Measurements from ENCODE around the gene DOCK4.

The DOCK4 gene

DNA sequence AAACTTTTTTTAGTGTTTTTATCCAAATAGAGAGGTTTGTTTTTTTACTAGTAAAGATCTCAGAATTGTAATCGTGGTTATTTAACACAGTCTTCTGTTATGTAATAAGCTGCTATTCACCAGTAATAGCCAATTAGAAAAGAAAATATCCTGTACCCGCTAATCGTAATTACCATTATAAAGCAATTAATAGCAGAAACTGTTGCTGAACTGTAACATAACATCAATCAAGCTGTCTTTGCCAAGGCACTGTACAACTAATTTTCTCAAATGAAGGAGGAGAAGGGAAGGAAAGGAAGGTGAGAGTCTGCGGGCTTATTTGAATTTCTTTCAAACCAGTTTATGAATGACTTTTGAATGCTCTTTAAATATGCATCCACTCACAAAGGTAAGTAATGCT lies 9.6 kb upstream of the DOCK4 start:
- in situ Hi-C loops (cut with MboI; ENCODE audit: low sequenced_read_pairs) = no loop called here

DNA sequence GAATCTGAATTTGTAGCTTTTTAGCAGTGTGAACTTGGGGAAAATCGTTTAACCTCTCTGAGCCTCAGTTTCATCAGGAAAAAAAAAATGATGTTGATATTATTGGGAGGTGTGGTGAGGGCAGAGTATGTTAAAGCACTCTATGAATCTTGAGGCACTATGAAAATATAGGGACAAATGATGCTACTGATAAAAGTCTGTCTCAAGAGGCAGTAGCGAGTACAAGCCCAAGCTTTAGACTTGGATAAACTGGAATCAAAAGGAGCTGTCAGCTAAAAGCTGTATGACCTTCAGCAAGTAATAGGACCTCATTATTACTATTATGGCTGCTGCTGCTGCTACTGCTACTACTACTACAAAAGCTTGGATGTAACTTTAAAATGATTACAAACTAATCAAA lies 8.7 kb upstream of the DOCK4 start:
- in situ Hi-C loops (cut with MboI; ENCODE audit: low sequenced_read_pairs) = no loop called here

DNA sequence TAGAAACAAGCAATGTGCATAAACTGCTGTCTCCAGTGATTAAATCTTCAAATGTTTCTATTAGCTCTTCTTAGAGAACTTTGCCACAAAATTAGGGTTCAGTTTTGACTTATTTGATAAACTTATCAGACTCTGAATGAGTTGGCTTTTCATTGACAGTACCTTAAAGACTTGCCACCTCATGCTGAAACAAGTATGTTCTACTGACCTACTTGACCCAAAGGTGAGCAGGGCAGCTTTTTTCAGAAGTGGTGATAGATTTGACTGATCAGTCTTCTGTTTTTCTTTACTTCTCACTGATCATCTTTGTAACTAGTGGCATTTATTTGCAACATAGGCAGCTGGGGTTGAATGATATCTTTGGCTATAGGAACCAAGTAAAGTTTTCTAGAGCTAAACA lies 8.1 kb upstream of the DOCK4 start:
- in situ Hi-C loops (cut with MboI; ENCODE audit: low sequenced_read_pairs) = no loop called here

DNA sequence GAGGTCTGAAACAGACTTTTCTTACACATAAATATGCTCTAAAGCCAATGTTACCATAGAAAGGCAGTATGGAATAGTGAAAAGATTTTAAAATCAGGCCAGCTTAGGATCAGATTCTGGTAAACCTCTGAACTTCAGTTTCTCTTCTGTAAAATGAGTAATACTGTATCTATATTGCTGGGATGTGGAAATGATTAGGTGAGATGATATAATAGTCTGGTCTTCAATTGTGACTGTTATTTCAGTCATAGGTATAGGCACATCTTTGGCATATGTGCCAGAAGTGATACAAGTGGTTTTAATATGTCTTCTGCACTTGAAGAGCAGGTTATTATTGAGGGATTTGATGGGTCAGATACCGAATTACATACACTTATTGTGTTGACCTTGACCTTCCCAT lies 7.5 kb upstream of the DOCK4 start:
- in situ Hi-C loops (cut with MboI; ENCODE audit: low sequenced_read_pairs) = no loop called here

DNA sequence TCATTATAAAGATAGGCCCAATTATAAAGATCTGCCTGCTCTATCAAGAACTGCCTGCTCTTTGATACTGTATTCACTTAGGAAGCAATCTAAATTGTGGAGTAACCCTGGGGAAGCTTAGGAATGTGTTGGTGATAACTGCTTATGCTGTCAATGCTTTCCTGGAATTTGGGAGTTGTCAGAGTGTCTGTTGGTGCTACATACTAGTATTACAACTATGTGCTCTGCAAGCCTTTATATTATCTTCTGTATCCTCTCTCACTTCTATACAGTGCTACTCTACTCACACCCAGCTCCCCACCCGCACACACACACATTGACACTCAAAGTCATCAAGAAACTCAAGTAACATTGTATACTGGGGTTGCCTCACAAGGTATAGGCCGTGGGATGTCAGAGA lies 6.4 kb upstream of the DOCK4 start:
- in situ Hi-C loops (cut with MboI; ENCODE audit: low sequenced_read_pairs) = no loop called here

DNA sequence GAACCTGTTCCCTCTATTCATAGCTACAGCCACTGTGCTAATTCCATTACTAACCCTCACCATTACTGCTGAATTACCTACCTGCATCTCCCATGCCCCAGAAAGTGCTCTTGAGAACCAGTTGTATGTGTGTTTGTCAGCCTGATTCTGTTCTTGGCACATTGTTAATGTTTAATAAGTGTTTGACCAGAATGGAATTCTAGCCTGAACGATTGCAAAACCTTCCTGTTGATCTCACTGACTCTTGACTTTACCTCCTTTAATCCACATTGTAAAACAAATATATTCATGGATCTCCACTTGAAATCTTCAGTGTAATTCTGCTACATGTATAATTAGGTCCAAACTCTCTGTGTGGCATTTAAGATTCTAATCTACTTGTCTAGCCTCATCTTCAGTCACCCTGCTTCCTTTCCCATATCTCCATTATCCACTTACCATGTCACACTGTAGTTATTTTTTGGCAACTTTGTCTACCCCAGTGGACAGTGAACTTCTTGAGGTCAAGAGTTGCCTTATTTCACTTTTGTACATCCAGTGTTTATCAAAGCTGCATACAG lies 5.2 kb upstream of the DOCK4 start:
- in situ Hi-C loops (cut with MboI; ENCODE audit: low sequenced_read_pairs) = no loop called here

DNA sequence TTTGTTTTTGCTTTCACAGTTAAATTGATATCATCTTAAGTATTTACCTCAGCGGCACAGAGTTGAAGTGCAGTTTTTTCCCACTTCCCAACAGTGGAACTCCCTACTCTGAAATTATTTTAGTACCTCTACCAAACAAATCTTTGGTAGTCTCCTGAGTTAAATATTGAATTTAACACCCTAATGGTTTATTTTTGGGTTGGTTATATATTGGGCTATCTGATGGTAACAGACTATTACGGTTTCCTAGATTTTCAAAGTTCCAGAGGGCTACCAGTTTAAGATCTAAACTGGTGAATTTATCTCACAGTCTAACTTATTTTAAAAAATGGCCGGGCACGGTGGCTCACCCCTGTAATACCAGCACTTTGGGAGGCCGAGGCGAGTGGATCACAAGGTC lies 1.6 kb upstream of the DOCK4 start:
- in situ Hi-C loops (cut with MboI; ENCODE audit: low sequenced_read_pairs) = no loop called here

DNA sequence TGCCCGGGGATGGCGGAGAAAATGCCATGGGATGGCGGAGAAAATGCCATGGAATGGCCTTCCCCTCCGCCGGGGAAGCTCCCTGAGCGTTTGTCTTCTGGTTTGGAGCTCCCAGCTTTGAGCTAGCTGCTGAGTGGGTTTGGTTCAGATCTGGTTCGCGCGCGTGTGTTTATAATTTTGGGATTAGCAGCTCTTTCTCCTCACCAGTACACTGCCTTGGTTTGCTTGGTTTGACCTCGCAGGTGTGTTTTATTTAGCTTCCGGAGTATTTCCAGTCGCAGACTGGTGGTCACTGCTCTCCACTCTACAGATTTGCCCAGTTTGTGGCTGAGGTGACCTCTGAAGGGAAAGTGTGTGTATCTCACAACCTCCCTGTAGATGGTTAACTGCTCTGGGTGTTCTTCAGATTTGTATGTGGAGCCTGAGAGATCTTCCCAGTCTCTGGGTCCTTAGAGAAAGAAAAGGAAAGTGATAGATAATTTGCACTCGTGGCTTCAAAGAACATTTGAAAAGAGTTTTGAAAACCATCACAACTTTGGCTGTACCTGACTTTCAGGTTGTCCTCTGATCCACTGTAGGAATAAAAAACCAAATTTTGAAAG lies 893 bp upstream of the DOCK4 start:
- in situ Hi-C loops (cut with MboI; ENCODE audit: low sequenced_read_pairs) = no loop called here

DNA sequence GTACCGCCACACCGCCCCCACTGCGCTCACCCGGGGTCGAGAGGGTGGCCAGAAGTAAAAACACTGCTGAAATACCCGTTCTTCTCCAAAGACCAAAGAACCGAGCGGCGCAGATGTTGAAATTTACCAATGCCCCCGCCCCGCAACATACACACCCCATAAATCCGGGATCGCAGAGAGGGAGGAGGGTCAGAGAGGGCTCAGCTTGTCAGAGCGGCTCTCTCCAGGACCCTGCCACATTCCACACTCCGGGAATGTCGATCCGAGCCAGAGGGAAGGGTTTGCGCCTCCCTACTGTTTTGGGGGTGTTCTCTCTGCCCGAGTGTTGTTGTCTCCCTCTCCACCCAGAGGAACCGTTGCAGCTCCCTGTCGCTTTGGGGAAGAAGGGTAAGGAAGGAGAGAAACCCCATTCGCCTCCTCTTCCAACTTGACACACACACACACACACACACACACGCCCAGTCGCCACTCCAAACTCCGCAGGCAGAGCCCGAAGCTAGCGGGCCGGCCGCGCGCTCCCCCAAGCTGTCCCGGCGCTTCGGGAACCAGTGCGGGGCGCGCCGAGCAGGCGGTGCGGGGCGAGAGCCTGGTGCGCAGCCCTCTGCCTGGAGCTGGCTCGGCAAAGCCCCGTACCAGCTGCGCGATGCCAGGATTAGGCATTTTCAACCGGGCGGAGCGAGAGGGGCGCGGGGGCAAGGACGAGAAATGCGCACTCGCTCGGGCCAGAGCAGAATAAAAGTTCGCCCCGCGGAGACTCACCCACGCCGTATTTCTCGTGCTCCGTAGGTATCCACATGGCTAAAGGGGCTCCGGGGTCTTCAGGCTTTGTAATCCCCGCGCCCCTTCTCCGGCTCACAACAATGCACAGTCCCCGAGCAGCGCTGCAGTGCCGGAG lies 609 bp downstream of the DOCK4 start:
- in situ Hi-C loops (cut with MboI; ENCODE audit: low sequenced_read_pairs) = no loop called here

DNA sequence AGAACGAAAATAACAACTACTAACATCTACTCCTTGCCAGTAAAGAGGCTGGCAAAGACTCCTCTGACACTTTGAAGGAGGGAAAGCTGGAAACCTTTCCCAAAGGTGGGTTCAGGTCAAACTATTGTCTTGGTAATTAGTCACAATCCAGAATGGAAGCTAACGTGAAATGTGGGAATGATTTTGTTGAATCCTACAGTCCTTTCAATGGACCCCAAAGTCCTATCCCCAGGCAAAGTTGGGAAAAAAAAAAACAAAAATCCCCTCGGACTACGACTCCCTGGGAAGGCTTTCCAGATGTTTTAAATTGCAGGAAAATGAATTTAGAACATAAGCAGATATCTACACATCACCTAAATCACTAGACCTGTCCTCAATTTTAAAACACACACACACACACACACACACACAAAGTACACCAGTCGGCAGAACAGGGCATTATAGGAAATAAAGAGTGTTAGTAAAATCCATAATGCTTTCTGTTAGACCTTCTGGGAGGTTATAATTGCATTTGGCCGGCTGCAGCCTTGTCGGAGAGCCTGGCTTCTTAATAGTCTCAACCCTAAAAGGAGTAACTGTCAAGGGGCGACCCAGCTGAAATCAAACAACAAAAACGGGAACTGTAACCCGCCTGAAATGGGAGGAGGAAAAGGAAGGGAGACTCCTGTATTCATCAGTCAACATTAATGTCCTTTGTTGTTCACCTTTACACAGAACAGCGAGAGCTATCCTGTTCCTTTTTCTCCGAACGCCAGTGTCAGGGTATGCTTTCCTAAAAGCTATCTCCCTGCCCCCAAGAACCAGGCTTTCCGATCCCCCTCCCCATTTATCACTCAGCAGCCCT lies 1.5 kb downstream of the DOCK4 start:
- in situ Hi-C loops (cut with MboI; ENCODE audit: low sequenced_read_pairs) = no loop called here

DNA sequence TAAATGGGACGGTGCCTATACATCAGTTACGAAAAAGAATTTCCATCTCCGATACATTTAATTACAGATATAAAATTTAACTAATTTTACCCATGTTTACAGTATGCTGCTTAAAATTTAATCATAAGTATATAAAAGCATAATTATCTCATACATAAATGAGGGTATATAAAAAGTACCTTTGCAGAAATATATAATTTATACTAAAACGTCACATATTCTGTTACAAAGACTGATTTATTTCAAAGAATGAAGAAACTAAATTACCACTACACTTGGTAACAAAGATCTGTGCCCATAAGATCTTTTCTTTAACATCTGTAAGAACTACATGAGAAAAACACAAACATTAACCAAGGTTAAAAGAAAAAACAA lies 2.8 kb downstream of the DOCK4 start:
- in situ Hi-C loops (cut with MboI; ENCODE audit: low sequenced_read_pairs) = no loop called here

DNA sequence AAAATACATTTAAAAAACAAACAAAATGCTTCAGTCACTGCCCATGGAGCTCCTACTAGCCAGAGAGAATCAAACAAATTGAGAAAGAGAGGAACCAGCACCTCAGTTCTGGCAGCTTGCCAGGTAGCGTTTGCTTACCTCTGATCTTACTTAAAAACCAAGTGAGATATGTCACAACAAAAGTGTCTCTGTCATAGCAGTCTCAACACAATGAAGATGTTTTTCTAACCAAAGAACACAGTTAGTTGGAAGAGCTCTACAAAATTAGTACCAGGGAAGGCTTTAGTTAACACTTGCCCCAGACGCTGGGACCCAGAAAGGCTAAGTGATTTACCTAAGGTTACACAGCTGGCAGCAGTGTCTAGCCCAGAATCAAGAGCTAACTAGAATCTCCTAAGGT lies 3.4 kb downstream of the DOCK4 start:
- in situ Hi-C loops (cut with MboI; ENCODE audit: low sequenced_read_pairs) = no loop called here

DNA sequence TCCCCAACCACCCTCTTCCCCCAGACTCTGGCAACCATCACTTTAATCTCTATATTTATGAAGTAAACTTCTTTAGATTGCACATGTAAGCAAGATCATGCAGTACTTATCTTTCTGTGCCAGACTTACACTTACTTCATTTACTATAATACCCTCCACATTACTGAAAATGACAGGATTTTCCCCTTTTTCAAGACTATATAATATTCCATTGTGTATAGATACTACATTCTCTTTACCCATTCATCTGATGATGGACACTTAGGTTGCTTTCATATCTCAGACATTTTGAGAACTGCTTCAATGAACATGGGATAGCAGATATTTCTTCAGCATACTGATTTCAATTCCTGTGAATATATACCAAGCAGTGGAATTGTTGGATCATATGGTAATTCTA lies 4.4 kb downstream of the DOCK4 start:
- in situ Hi-C loops (cut with MboI; ENCODE audit: low sequenced_read_pairs) = no loop called here

DNA sequence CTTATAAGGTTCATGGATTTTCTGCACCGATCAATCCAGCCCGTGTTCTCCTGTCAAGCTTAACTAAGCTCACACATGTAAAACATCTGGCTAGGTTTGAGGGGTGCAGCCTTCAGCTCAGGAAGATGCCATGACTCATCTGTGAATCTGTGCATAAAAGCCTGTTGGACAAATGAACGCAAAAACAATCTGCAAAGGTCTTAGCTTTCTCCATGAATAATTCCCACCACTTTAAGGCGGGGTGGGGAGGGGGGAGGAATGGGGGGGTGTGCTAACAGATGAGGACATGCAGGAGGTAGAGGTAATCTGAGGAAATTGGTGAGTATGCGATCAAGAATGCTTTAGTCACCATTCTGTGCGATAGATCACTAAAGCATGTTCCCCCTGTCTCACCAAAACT lies 4.8 kb downstream of the DOCK4 start:
- in situ Hi-C loops (cut with MboI; ENCODE audit: low sequenced_read_pairs) = no loop called here

DNA sequence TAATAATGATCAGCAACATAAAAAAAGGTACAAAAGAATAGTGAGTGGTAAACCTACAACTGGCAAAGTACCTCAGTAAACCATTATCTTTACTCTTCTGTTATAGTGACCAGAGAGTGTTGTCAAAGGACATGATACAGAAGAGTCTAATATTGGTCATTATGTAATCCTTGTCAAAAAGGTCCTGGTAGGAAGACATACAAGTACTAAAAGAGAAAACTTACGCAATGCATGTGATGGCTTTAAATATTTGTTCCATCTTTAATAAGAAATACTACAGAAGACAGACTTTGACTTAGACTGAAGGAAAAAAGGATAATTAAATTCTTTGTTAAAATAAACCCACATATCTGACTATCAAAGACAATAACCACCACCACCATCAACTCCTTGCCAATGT lies 6.5 kb downstream of the DOCK4 start:
- in situ Hi-C loops (cut with MboI; ENCODE audit: low sequenced_read_pairs) = no loop called here

DNA sequence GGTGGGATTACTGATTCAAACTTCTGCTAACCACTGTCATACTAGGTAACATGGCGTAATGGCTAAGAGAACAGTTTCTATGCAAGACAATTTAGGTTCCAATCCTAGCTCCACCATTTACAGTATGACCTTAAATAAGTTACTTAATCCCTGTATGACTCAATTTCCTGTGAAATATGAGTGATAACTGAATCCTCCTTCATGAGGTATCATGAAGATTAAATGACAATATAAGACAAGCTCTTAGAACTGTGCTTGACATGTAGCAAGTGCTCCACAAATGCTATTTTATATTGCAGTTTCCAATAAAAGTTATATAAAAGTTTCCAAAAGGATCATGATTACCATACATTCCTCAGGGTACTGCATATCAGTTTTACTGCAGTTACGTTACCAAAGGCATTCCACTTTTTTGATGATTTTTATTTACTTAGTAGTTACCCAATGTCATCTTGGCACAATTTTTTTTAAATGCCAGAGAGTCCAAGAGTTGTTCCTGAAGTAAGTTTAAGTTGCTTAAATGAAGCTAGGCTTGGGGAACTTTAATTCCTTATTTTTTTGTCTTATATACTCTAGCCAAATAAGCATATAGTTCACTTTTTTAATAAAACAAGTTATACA lies 7.1 kb downstream of the DOCK4 start:
- in situ Hi-C loops (cut with MboI; ENCODE audit: low sequenced_read_pairs) = no loop called here

DNA sequence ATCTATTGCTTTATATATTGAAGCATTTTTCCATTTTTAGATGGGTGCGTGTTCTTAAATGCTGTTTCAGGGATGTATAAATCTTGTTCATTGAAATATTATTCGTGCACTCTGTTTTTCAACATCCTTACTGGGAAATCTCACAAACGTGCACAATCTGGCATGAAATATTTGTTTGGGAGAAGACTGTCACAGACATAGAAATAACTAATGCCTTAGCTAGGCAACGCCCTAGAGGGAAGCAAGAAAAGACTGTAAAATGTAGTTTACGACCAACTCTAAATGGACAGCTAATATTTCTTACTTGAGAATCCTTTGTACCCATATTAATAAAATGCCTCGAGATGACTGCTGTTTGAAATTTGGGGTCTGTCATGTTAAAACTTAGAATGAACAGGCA lies 8.9 kb downstream of the DOCK4 start:
- in situ Hi-C loops (cut with MboI; ENCODE audit: low sequenced_read_pairs) = no loop called here

DNA sequence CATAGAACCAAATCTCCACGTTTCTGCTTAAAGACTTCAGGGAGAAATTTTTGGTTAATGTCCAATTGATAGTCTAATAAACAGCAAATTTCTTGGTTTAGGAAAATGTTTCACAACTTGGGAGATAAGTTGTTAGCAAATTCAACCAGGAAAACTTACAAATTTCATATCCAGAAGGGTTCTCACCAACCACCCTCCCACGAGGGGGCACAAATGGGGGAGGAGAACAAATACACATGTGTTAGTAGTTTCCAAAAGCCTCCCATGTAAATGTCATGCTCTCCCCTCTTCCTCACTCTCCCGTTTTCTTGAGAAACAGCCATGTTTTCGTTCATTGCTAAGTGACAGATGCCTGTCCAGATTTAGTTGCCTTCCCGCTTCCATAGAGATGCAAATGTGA lies 10.5 kb downstream of the DOCK4 start:
- in situ Hi-C loops (cut with MboI; ENCODE audit: low sequenced_read_pairs) = no loop called here

DNA sequence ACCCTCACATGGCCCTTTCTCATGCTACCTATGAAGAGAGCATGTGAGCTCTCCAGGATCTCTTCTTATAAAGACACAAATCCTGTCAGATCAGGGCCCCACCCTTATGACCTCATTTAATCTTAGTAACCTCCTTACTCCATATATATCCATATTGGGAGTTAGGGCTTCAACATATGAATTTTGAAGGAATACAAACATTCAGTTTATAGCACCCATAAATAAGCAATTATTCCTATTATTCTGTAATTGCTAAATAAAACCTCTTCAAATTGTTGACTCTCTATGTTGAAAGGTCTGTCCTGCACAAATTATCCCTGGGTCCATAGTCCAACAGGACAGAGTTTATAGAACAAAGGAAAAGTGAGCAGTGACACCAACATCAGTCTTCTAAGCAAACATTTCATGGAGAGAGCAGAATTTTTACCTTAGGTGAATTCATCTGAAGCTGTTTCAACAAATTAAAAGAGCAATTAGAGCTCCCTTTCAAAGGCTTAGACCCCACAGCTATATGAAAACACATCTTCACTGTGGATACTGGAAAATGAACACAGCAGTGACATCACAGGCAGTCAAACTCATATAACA lies 12.2 kb downstream of the DOCK4 start:
- in situ Hi-C loops (cut with MboI; ENCODE audit: low sequenced_read_pairs) = no loop called here

DNA sequence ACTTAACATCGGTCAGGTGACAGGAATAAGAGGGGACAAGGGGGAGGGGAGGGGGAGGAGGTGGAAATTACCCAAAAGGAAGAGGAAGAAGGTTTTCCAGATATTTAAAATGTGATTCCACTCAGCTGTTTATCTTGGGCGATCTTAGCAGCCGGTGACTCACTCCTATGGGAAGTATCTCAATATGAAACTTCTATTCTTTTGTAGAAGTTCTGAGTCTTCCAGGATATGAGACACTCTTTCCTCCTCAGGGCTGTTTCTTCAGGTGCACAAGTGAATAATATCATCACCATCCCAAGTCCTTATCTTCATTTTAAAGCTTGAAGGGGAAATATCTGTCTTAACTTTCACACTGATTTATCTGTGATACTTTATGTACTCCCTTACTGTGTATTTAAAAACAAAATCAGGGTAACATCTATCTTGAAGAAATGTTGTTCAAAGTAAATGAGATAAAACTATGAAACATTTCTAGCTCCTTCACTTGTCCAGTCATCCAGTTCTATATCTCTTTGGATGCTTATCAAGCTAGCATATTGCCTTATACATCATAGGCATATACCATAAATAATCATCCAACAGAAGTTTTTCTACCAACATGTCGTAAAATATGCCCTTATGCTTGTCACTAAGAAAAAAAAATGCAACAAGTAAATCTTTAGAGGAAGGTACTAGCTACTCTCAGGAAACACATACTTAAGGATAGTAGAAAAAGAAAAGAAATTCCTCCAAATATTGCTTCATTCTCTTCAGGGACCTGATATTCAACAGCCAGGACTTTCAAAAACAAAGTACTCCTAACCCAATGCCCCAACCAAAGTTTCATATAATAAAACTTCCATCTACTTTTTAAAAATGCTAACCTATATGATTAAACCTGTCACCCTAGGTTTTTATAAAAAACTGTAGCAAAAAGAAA lies 13.7 kb downstream of the DOCK4 start:
- in situ Hi-C loops (cut with MboI; ENCODE audit: low sequenced_read_pairs) = no loop called here

Data from HL-60/S4 (cell line).